Panc1 (cell line): ENCODE data around the gene PEF1. TPM values are rescaled to one million over a fixed set of nuclear protein-coding genes. Genes with fewer than 3 reads are reported as not detected.

Experiments used
- ATAC-seq: fragments of 200-7000 bp; cut with Tn5 transposase; 2 replicates; pipeline ENCODE4 v1.9.1; 2020; ENCODE audit warnings: mild to moderate bottlenecking, moderate library complexity
- BruUV-seq: library from RNA; stranded (reverse); fragments of 400-500 nt; replicated peaks from 2 replicates; lab custom pipeline; 2021; lab: Mats Ljungman, UMichigan
- CTCF ChIA-PET: fragments of 300-600 bp; sonication (Branson Sonifier 250); formaldehyde crosslinking; loops from one replicate; lab custom pipeline; 2022; ENCODE audit warnings: antibody characterized with exemption; lab: Charles Lee
- POLR2A ChIA-PET: fragments of 300-600 bp; sonication (Branson Sonifier 250); formaldehyde crosslinking; loops from one replicate; lab custom pipeline; 2022; ENCODE audit warnings: antibody characterized with exemption; lab: Charles Lee
- DNase-seq: peaks from one replicate; pipeline ENCODE4 v3.0.0-alpha.2; 2010; ENCODE audit warnings: low read depth, low spot score
- H3K27ac ChIP-seq: 2 replicates; pipeline ENCODE4 v1.5.1; 2011; ENCODE audit warnings: mild to moderate bottlenecking, low read length, inconsistent platforms
- H3K27me3 ChIP-seq: fragments of 200-500 bp; sonication (Bioruptor generic); 2 replicates; pipeline ENCODE4 v1.6.0; 2014; ENCODE audit warnings: low read length, inconsistent platforms; ENCODE audit not compliant: control insufficient read depth, insufficient read depth
- H3K36me3 ChIP-seq: fragments of 200-500 bp; sonication (Bioruptor generic); 2 replicates; pipeline ENCODE4 v1.5.1; 2014; ENCODE audit warnings: inconsistent platforms, mild to moderate bottlenecking, low read length, moderate library complexity; ENCODE audit not compliant: control insufficient read depth, insufficient read depth
- H3K4me1 ChIP-seq: 2 replicates; pipeline ENCODE4 v1.5.1; 2011; ENCODE audit warnings: inconsistent platforms, mild to moderate bottlenecking, low read length, moderate library complexity; ENCODE audit not compliant: control insufficient read depth, insufficient read depth
- H3K4me3 ChIP-seq, 2 experiments: 2 replicates each; pipeline ENCODE4 v1.5.1; 2011 to 2012; ENCODE audit warnings: low read depth in 2 of 2, low read length in 2 of 2, mild to moderate bottlenecking in 2 of 2, inconsistent platforms in 1 of 2, moderate library complexity in 1 of 2
- H3K9me3 ChIP-seq: fragments of 200-500 bp; sonication (Bioruptor generic); 2 replicates; pipeline ENCODE4 v1.5.1; 2014; ENCODE audit warnings: low read depth, mild to moderate bottlenecking, inconsistent platforms, low read length, moderate library complexity; ENCODE audit not compliant: control insufficient read depth, insufficient read depth
- CTCF ChIP-seq: fragments of 450-650 bp; IDR thresholded peaks from 2 replicates; pipeline ENCODE4 v1.5.1; 2017; ENCODE audit warnings: mild to moderate bottlenecking
- POLR2AphosphoS5 ChIP-seq: IDR thresholded peaks from 2 replicates; pipeline ENCODE4 v1.6.1; 2012; ENCODE audit warnings: mild to moderate bottlenecking, low read depth, low read length, moderate library complexity
- REST ChIP-seq, 2 experiments: IDR thresholded peaks; 2 replicates each; pipeline ENCODE4 v1.6.1; 2011 to 2012; ENCODE audit warnings: low read depth in 2 of 2, control low read depth in 1 of 2, low read length in 1 of 2, mild to moderate bottlenecking in 1 of 2, moderate library complexity in 1 of 2; ENCODE audit not compliant: insufficient read depth in 1 of 2
- SIN3A ChIP-seq: IDR thresholded peaks from 2 replicates; pipeline ENCODE4 v1.6.1; 2012; ENCODE audit warnings: low read depth, mild to moderate bottlenecking, low read length, moderate library complexity, borderline replicate concordance; ENCODE audit not compliant: insufficient read depth
- TCF7L2 ChIP-seq: IDR thresholded peaks from 2 replicates; pipeline ENCODE4 v1.6.1; 2011; ENCODE audit warnings: mild to moderate bottlenecking, low read depth, low read length, inconsistent platforms
- in situ Hi-C: cut with HindIII; loops from 2 replicates; pipeline ENCODE4 v1.10.0; 2016; ENCODE audit warnings: low sequenced_read_pairs, low pct_unique_long_range_greater_than_20kb
- intact Hi-C: fragments of 100-400 bp; cut with micrococcal nuclease; formaldehyde crosslinking; loops from one replicate; pipeline ENCODE4 v1.10.0; 2022; ENCODE audit not compliant: unreplicated experiment
- total RNA-seq: library from RNA; stranded (reverse); gene quantifications from one replicate; pipeline ENCODE4 v1.2.1, GENCODE V29; 2021; ENCODE audit not compliant: unreplicated experiment

Gene PEF1
- total RNA-seq, 1 experiment from 2014 or later, result 58.4 TPM

GRCh38 chr1:31647106-31647505, 2.4 kb upstream of the PEF1 start:
- in situ Hi-C loops, result no loop called here

GRCh38 chr1:31646259-31646960, 1.7 kb upstream of the PEF1 start:
- Histone ChIP-seq H3K27me3 (no peaks in the 10 kb centered on the region), H3K9me3 (no peaks in the 10 kb centered on the region), H3K4me3 (no peak overlapping the region), H3K36me3 (no peaks in the 10 kb centered on the region; the same call in 1 of the 2 replicates), H3K4me1 (peaks cover 16% of the 10 kb centered on the region), H3K27ac (no peak overlapping the region)
- POLR2A ChIA-PET, result no interaction called here
- ATAC-seq (no peak), DNase-seq (no peak)
- BruUV-seq, result no TSS peak
- in situ Hi-C loops, result no loop called here
- intact Hi-C loops, result no loop called here
- TF ChIP-seq SIN3A, result no peak
- TF ChIP-seq POLR2AphosphoS5, result no peak
- no peak for TF ChIP-seq TCF7L2
- TF ChIP-seq REST (IDR thresholded peaks at IDR 0.05; ENCODE audit: insufficient read depth in 1 of 2, low read depth in 2 of 2, low read length in 1 of 2), result no peak
- CTCF ChIA-PET, result interaction anchor here (0.6 kb wide), 1 partner anchor 310 kb away, joined by 3 read pairs; no protein-coding TSS in a partner anchor

More at GRCh38 chr1:31647106-31647505, 2.4 kb upstream of the PEF1 start:
- no peak overlapping the region for H3K4me3 ChIP-seq
- no peak for TF ChIP-seq TCF7L2
- TF ChIP-seq POLR2AphosphoS5, result no peak
- TF ChIP-seq REST (IDR thresholded peaks at IDR 0.05; ENCODE audit: insufficient read depth in 1 of 2, low read depth in 2 of 2, low read length in 1 of 2), result no peak
- TF ChIP-seq CTCF, result no peak
- no peak for TF ChIP-seq SIN3A
- peaks cover 21% of the 10 kb centered on the region for H3K4me1 ChIP-seq
- intact Hi-C loops, result no loop called here
- no peak overlapping the region for H3K27ac ChIP-seq
- ATAC-seq (no peak), DNase-seq (no peak)
- ChIA-PET POLR2A (no interaction called here), CTCF (interaction anchor here (0.6 kb wide), 1 partner anchor 311 kb away, joined by 3 read pairs; no protein-coding TSS in a partner anchor)
- H3K27me3 ChIP-seq, result no peaks in the 10 kb centered on the region
- H3K9me3 ChIP-seq, result no peaks in the 10 kb centered on the region
- no peaks in the 10 kb centered on the region; the same call in 1 of the 2 replicates for H3K36me3 ChIP-seq
- no TSS peak for BruUV-seq
